ENCODE measurements around the gene ANXA5. TPM values are rescaled to one million over a fixed set of nuclear protein-coding genes. Genes with fewer than 3 reads are reported as not detected.

ANXA5 gene
- polyA plus RNA-seq, 1 of the 3 experiments (the other 2 are of a cell fraction) = 379 TPM

GRCh38 chr4:121648516-121648915 is 48.3 kb downstream of the ANXA5 start:
- H3K4me3 ChIP-seq (ENCODE audit: low read depth in 2 of 2, low read length in 1 of 2) = no peak overlapping the region
- no peaks in the 10 kb centered on the region for H3K9me2 ChIP-seq
- H2AFZ ChIP-seq (ENCODE audit: low read depth) = no peak overlapping the region
- no peaks in the 10 kb centered on the region for H3K79me2 ChIP-seq (ENCODE audit: insufficient read depth)
- H4K20me1 ChIP-seq (ENCODE audit: insufficient read depth) = no peaks in the 10 kb centered on the region
- ChIA-PET POLR2A (no interaction called here), CTCF (no interaction called here)
- no peak for TF ChIP-seq MAX (IDR thresholded peaks at IDR 0.05; ENCODE audit: low read depth)
- TF ChIP-seq JUND (IDR thresholded peaks at IDR 0.05) = no peak
- TF ChIP-seq ZBTB33 (IDR thresholded peaks at IDR 0.05; ENCODE audit: borderline replicate concordance, low read depth) = no peak
- no peak for TF ChIP-seq ELF1 (IDR thresholded peaks at IDR 0.05)
- no peak for TF ChIP-seq CHD2 (IDR thresholded peaks at IDR 0.05; ENCODE audit: low read length, partially characterized antibody)
- no peak for TF ChIP-seq TEAD4 (IDR thresholded peaks at IDR 0.05; ENCODE audit: borderline replicate concordance, insufficient read depth)
- TF ChIP-seq GABPA (IDR thresholded peaks at IDR 0.05; ENCODE audit: low read depth) = no peak
- H3K9me3 ChIP-seq = no peaks in the 10 kb centered on the region
- no peak for DNase-seq
- no peaks in the 10 kb centered on the region; the same call in 1 of the 2 replicates for H3K27me3 ChIP-seq (ENCODE audit: insufficient read depth)
- H3K9ac ChIP-seq = no peak overlapping the region
- no peaks in the 10 kb centered on the region for H3F3A ChIP-seq (replicated peaks; ENCODE audit: insufficient read depth)
- H3K27ac ChIP-seq (ENCODE audit: low read depth in 2 of 2, low read length in 1 of 2) = no peak overlapping the region
- 17% methylated on average over 3 of the region's 3 CpGs for WGBS (ENCODE audit: low lambda C conversion rate)
- no peaks in the 10 kb centered on the region for H3K36me3 ChIP-seq (replicated peaks in 1 of 2; ENCODE audit: control insufficient read depth in 1 of 2, insufficient read depth in 2 of 2, low read length in 1 of 2)
- no peak overlapping the region for H3K4me2 ChIP-seq
- no peaks in the 10 kb centered on the region for H3K4me1 ChIP-seq (ENCODE audit: control insufficient read depth in 1 of 2, insufficient read depth in 2 of 2, low read depth in 1 of 2, low read length in 1 of 2)

GRCh38 chr4:121642876-121643585 is 53.7 kb downstream of the ANXA5 start:
- Histone ChIP-seq H3K79me2 (ENCODE audit: insufficient read depth) (no peaks in the 10 kb centered on the region), H3K9me2 (no peaks in the 10 kb centered on the region), H3K9me3 (no peaks in the 10 kb centered on the region), H3K4me2 (no peak overlapping the region), H3K36me3 (replicated peaks in 1 of 2; ENCODE audit: control insufficient read depth in 1 of 2, insufficient read depth in 2 of 2, low read length in 1 of 2) (no peaks in the 10 kb centered on the region), H3K27me3 (ENCODE audit: insufficient read depth) (peaks cover 23% of the 10 kb centered on the region; the same call in 1 of the 2 replicates), H3K4me3 (ENCODE audit: low read depth in 2 of 2, low read length in 1 of 2) (no peak overlapping the region), H4K20me1 (ENCODE audit: insufficient read depth) (no peaks in the 10 kb centered on the region), H3K27ac (ENCODE audit: low read depth in 2 of 2, low read length in 1 of 2) (no peak overlapping the region), H2AFZ (ENCODE audit: low read depth) (no peak overlapping the region), H3F3A (replicated peaks; ENCODE audit: insufficient read depth) (no peaks in the 10 kb centered on the region), H3K9ac (no peak overlapping the region), H3K4me1 (ENCODE audit: control insufficient read depth in 1 of 2, insufficient read depth in 2 of 2, low read depth in 1 of 2, low read length in 1 of 2) (no peaks in the 10 kb centered on the region)
- POLR2A ChIA-PET = no interaction called here
- CTCF ChIA-PET = no interaction called here
- no peak for DNase-seq
- 18% methylated on average over 8 of the region's 8 CpGs for WGBS (ENCODE audit: low lambda C conversion rate)
- TF ChIP-seq, protein P1, sequence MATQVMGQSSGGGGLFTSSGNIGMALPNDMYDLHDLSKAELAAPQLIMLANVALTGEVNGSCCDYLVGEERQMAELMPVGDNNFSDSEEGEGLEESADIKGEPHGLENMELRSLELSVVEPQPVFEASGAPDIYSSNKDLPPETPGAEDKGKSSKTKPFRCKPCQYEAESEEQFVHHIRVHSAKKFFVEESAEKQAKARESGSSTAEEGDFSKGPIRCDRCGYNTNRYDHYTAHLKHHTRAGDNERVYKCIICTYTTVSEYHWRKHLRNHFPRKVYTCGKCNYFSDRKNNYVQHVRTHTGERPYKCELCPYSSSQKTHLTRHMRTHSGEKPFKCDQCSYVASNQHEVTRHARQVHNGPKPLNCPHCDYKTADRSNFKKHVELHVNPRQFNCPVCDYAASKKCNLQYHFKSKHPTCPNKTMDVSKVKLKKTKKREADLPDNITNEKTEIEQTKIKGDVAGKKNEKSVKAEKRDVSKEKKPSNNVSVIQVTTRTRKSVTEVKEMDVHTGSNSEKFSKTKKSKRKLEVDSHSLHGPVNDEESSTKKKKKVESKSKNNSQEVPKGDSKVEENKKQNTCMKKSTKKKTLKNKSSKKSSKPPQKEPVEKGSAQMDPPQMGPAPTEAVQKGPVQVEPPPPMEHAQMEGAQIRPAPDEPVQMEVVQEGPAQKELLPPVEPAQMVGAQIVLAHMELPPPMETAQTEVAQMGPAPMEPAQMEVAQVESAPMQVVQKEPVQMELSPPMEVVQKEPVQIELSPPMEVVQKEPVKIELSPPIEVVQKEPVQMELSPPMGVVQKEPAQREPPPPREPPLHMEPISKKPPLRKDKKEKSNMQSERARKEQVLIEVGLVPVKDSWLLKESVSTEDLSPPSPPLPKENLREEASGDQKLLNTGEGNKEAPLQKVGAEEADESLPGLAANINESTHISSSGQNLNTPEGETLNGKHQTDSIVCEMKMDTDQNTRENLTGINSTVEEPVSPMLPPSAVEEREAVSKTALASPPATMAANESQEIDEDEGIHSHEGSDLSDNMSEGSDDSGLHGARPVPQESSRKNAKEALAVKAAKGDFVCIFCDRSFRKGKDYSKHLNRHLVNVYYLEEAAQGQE (IDR thresholded peaks at IDR 0.05; ENCODE audit: low read depth, low read length) = no peak
- TF ChIP-seq POLR2AphosphoS5 (IDR thresholded peaks at IDR 0.05; ENCODE audit: low read depth, low read length) (no peak), MEF2A (IDR thresholded peaks at IDR 0.05; ENCODE audit: borderline replicate concordance, low read depth) (no peak), PBX3 (IDR thresholded peaks at IDR 0.05) (no peak), FOXJ3 (CRISPR knock-in tag; IDR thresholded peaks at IDR 0.05) (no peak), EZH2phosphoT487 (IDR thresholded peaks at IDR 0.05; ENCODE audit: borderline replicate concordance, low read depth) (no peak), USF1 (IDR thresholded peaks at IDR 0.05; ENCODE audit: borderline replicate concordance, low read depth) (no peak), FOSL2 (IDR thresholded peaks at IDR 0.05; ENCODE audit: borderline replicate concordance, low read depth) (no peak), GABPA (IDR thresholded peaks at IDR 0.05; ENCODE audit: low read depth) (no peak), EP300 (IDR thresholded peaks at IDR 0.05; ENCODE audit: borderline replicate concordance in 1 of 2, low read depth in 1 of 2, low read length in 1 of 2) (no peak), FOXM1 (IDR thresholded peaks at IDR 0.05; ENCODE audit: low read depth) (no peak), ZBTB33 (IDR thresholded peaks at IDR 0.05; ENCODE audit: borderline replicate concordance, low read depth) (no peak)
